Measurements from ENCODE around the gene PXT1.

PXT1 gene

DNA sequence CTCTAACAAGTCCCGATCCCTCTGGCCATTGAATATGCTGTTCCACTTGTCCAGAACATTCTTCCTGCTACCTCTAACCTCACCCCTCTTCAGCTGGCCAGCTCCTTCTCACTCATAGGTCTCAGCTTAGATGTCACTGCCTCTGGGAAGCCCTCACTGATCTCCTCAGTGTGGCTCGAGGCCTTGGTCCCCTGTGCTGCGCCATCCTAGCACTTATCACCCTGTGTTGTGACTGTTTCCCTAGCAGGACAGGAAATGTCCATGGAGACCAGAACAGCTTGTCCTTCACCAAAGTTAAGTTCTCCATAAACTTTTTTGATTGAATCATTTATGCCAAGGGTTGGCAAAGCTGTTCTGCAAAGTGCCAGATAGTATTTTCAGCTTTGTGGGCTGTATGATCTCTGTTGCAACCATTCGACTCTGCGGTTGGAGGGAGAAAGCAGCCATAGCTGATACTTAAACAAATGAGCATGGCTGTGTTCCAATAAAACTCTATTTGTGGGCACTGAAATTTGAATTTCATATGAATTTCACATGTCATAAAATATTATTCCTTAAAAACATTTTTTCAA lies 99.5 kb downstream of the PXT1 start:
- no peak for DNase-seq

- DNase-seq, result peak; percentile 3
These were observed 101.8 kb downstream of the PXT1 start for GRCh38 chr6:36340618-36341454.

Measured in amniotic stem cell (primary cell).